ENCODE data around the gene IQSEC3. TPM values are rescaled to one million over a fixed set of nuclear protein-coding genes. Genes with fewer than 3 reads are reported as not detected.

The IQSEC3 gene
- total RNA-seq, 1 experiment from 2014 or later: not detected

DNA sequence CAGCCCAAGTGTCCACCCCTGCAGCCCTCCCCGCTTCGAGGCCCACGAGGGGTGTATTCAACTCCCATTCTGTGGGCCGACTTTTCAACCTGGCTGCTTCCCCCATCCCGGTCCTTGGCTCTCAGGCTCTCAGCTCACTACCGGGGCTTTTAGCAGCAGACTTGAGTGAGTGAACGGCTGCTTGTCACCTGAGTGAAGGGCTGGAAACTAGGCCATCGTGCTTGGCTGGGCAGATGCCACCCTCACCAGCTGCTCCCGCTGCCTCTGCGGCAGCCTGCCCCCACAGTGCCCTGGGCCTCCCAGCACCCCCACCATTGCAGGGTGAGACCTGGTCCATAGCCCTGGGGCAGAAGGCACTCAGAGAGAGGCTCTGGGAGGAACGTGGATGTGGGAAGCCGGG lies 87.5 kb downstream of the IQSEC3 start:
- no TSS peak for BruUV-seq (replicated peaks)
- Histone ChIP-seq H3K9me3 (ENCODE audit: low read depth, low read length, poor library complexity, severe bottlenecking) (no peaks in the 10 kb centered on the region), H3K27me3 (replicated peaks; ENCODE audit: insufficient read depth, low read depth, low read length, poor library complexity) (no peaks in the 10 kb centered on the region), H3K4me3 (ENCODE audit: low read depth, low read length, poor library complexity, severe bottlenecking) (no peak overlapping the region), H3K36me3 (ENCODE audit: insufficient read depth, low read length, poor library complexity, severe bottlenecking) (no peaks in the 10 kb centered on the region), H3K27ac (ENCODE audit: low read depth, low read length, poor library complexity, severe bottlenecking) (no peak overlapping the region), H3K4me1 (ENCODE audit: insufficient read depth, low read length, poor library complexity, severe bottlenecking) (no peaks in the 10 kb centered on the region)
- CTCF ChIA-PET: no interaction called here
- POLR2A ChIA-PET (ENCODE audit: low non-redundant PET): no interaction called here
- TF ChIP-seq EZH2 (IDR thresholded peaks at IDR 0.05; ENCODE audit: borderline replicate concordance, low read depth, low read length, poor library complexity, severe bottlenecking): no peak
- TF ChIP-seq, protein P1, sequence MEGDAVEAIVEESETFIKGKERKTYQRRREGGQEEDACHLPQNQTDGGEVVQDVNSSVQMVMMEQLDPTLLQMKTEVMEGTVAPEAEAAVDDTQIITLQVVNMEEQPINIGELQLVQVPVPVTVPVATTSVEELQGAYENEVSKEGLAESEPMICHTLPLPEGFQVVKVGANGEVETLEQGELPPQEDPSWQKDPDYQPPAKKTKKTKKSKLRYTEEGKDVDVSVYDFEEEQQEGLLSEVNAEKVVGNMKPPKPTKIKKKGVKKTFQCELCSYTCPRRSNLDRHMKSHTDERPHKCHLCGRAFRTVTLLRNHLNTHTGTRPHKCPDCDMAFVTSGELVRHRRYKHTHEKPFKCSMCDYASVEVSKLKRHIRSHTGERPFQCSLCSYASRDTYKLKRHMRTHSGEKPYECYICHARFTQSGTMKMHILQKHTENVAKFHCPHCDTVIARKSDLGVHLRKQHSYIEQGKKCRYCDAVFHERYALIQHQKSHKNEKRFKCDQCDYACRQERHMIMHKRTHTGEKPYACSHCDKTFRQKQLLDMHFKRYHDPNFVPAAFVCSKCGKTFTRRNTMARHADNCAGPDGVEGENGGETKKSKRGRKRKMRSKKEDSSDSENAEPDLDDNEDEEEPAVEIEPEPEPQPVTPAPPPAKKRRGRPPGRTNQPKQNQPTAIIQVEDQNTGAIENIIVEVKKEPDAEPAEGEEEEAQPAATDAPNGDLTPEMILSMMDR (conservative IDR thresholded peaks at IDR 0.05; ENCODE audit: low read depth, low read length): no peak
- no peak for DNase-seq (ENCODE audit: low spot score)
- intact Hi-C loops (cut with micrococcal nuclease; ENCODE audit: unreplicated experiment): no loop called here

DNA sequence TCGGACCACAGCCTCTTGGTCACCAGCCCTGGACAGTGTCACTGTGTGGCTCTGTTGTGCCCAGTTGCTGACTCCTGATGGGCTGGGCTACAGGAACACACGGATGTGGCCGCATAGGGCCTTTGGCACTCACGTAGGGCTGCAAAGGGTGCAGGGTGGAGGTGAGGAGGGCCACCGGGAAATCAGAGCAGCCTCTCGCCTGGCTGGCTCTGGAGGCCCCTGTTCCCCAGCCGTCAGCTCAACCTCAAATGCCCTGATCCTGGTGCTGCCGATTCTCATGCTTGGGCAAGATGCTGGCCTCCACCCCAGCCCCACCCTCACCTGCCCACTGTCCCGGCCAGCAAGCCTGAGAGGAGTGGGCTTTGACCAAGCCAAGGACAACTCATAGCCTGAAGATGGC lies 88.4 kb downstream of the IQSEC3 start:
- H3K27ac ChIP-seq (ENCODE audit: low read depth, low read length, poor library complexity, severe bottlenecking): no peak overlapping the region
- H3K27me3 ChIP-seq (replicated peaks; ENCODE audit: insufficient read depth, low read depth, low read length, poor library complexity): no peaks in the 10 kb centered on the region
- CTCF ChIA-PET: no interaction called here
- no peaks in the 10 kb centered on the region for H3K36me3 ChIP-seq (ENCODE audit: insufficient read depth, low read length, poor library complexity, severe bottlenecking)
- H3K4me3 ChIP-seq (ENCODE audit: low read depth, low read length, poor library complexity, severe bottlenecking): no peak overlapping the region
- no TSS peak for BruUV-seq (replicated peaks)
- POLR2A ChIA-PET (ENCODE audit: low non-redundant PET): no interaction called here
- DNase-seq (ENCODE audit: low spot score): no peak
- intact Hi-C loops (cut with micrococcal nuclease; ENCODE audit: unreplicated experiment): no loop called here
- TF ChIP-seq, protein P1 (conservative IDR thresholded peaks at IDR 0.05; ENCODE audit: low read depth, low read length): no peak
- TF ChIP-seq EZH2 (IDR thresholded peaks at IDR 0.05; ENCODE audit: borderline replicate concordance, low read depth, low read length, poor library complexity, severe bottlenecking): no peak
- H3K4me1 ChIP-seq (ENCODE audit: insufficient read depth, low read length, poor library complexity, severe bottlenecking): no peaks in the 10 kb centered on the region
- H3K9me3 ChIP-seq (ENCODE audit: low read depth, low read length, poor library complexity, severe bottlenecking): no peaks in the 10 kb centered on the region

DNA sequence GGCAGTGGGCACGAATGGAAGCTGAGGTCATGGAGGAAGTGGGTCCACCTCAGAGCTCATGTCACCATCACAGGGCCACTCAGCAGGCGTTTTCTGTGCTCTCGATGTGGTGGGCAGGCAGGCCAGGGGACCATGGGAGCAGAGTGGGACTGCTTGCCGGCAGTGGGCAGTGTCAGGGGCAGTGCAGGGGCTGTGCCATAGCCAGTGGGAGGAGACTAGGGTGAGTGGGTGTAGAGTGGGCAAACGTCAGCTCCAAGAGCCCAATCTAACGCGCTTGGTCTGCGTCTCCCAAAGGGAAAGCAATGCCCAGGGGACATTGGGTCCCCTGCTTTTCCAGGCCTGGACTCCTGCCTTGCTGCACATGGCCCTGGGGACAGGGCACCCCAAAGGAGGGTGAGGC lies 89.1 kb downstream of the IQSEC3 start:
- intact Hi-C loops (cut with micrococcal nuclease; ENCODE audit: unreplicated experiment): no loop called here
- no peaks in the 10 kb centered on the region for H3K4me1 ChIP-seq (ENCODE audit: insufficient read depth, low read length, poor library complexity, severe bottlenecking)
- no peak overlapping the region for H3K4me3 ChIP-seq (ENCODE audit: low read depth, low read length, poor library complexity, severe bottlenecking)
- ChIA-PET CTCF (no interaction called here), POLR2A (ENCODE audit: low non-redundant PET) (no interaction called here)
- H3K36me3 ChIP-seq (ENCODE audit: insufficient read depth, low read length, poor library complexity, severe bottlenecking): no peaks in the 10 kb centered on the region
- no TSS peak for BruUV-seq (replicated peaks)
- no peaks in the 10 kb centered on the region for H3K27me3 ChIP-seq (replicated peaks; ENCODE audit: insufficient read depth, low read depth, low read length, poor library complexity)
- H3K27ac ChIP-seq (ENCODE audit: low read depth, low read length, poor library complexity, severe bottlenecking): no peak overlapping the region
- DNase-seq (ENCODE audit: low spot score): no peak
- TF ChIP-seq, protein P1 (conservative IDR thresholded peaks at IDR 0.05; ENCODE audit: low read depth, low read length): no peak
- TF ChIP-seq EZH2 (IDR thresholded peaks at IDR 0.05; ENCODE audit: borderline replicate concordance, low read depth, low read length, poor library complexity, severe bottlenecking): no peak
- no peaks in the 10 kb centered on the region for H3K9me3 ChIP-seq (ENCODE audit: low read depth, low read length, poor library complexity, severe bottlenecking)

Data from A673 (cell line).